ENCODE measurements around the gene DEFB129. TPM values are rescaled to one million over a fixed set of nuclear protein-coding genes. Genes with fewer than 3 reads are reported as not detected.
"Not testable (repeated sequence)": the region's sequence is repeated elsewhere in the genome, so short reads cannot be mapped to it uniquely, and the experiment has no call there.

Gene DEFB129
- total and polyA plus RNA-seq, 4 donors, result not detected

- TF ChIP-seq, protein P1, sequence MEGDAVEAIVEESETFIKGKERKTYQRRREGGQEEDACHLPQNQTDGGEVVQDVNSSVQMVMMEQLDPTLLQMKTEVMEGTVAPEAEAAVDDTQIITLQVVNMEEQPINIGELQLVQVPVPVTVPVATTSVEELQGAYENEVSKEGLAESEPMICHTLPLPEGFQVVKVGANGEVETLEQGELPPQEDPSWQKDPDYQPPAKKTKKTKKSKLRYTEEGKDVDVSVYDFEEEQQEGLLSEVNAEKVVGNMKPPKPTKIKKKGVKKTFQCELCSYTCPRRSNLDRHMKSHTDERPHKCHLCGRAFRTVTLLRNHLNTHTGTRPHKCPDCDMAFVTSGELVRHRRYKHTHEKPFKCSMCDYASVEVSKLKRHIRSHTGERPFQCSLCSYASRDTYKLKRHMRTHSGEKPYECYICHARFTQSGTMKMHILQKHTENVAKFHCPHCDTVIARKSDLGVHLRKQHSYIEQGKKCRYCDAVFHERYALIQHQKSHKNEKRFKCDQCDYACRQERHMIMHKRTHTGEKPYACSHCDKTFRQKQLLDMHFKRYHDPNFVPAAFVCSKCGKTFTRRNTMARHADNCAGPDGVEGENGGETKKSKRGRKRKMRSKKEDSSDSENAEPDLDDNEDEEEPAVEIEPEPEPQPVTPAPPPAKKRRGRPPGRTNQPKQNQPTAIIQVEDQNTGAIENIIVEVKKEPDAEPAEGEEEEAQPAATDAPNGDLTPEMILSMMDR (IDR thresholded peaks at IDR 0.05; ENCODE audit: low read depth, low read length, missing input control), result no peak
- no peak for TF ChIP-seq YY1 (IDR thresholded peaks at IDR 0.05)
- no peak for TF ChIP-seq JUND (IDR thresholded peaks at IDR 0.05)
- no peak for TF ChIP-seq HNF4A (conservative IDR thresholded peaks at IDR 0.05)
These were observed 27.1 kb upstream of the DEFB129 start (continued) for GRCh38 chr20:199996-200395.

DNA sequence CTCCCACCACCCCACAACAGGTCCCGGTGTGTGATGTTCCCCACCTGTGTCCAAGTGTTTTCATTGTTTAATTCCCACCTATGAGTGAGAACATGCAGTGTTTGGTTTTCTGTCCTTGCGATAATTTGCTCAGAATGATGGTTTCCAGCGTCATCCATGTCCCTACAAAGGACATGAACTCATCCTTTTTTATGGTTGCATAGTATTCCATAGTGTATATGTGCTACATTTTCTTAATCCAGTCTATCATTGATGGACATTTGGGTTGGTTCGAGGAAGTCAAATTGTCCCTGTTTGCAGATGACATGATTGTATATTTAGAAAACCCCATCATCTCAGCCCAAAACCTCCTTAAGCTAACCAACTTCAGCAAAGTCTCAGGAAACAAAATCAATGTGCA, 23.4 kb upstream of the DEFB129 start:
- not testable (repeated sequence) for H3K27ac ChIP-seq (ENCODE audit: low read depth in 1 of 2, low read length in 2 of 2); H3K36me3 ChIP-seq (ENCODE audit: control insufficient read depth in 4 of 4, insufficient read depth in 3 of 4, low read depth in 1 of 4, low read length in 3 of 4); DNase-seq (ENCODE audit: low spot score); H3K4me1 ChIP-seq (ENCODE audit: control insufficient read depth in 4 of 4, insufficient read depth in 4 of 4, low read length in 3 of 4); H3K27me3 ChIP-seq (ENCODE audit: control insufficient read depth in 4 of 4, insufficient read depth in 4 of 4, low read length in 3 of 4); H3K9me3 ChIP-seq (ENCODE audit: control insufficient read depth in 4 of 4, low read length in 3 of 4); H3K9ac ChIP-seq (ENCODE audit: low read depth in 1 of 2, low read length in 2 of 2); H3K4me3 ChIP-seq (ENCODE audit: low read depth in 1 of 3, low read length in 3 of 3)
- 67% methylated on average over 4 of the region's 4 CpGs for WGBS

DNA sequence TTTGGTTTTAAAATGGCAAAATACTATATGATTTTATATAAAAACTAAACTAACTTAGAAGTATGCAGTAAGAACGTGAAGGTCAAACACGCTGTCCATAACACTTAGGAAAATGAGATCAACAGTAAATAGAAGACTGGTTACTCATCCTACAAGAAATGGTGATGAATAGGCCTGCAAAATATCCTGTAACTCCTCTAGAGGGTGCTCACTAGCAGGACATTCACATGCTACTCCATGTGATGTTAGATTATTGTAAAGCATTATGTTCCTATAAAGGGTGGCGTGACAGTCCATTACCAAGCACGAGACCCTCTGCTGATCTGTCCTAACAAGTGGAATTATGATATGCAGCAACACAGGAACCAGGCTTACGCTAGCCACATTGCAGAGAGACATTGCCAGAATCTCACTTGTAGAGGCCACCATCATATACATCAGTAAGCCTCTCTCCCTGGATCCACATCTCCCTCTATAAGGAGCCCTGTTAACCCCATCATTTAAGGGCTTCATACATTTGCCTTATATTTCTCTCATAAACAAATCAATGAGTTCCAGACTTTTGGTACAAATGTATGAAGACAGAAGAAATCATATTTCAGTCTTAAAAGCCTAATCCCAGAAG, 18.0 kb upstream of the DEFB129 start:
- Histone ChIP-seq H3K27ac (ENCODE audit: low read depth in 1 of 2, low read length in 2 of 2) (no peak overlapping the region), H3K27me3 (ENCODE audit: control insufficient read depth in 4 of 4, insufficient read depth in 4 of 4, low read length in 3 of 4) (no peaks in the 10 kb centered on the region), H3K36me3 (ENCODE audit: control insufficient read depth in 4 of 4, insufficient read depth in 3 of 4, low read depth in 1 of 4, low read length in 3 of 4) (no peaks in the 10 kb centered on the region), H3K4me1 (ENCODE audit: control insufficient read depth in 4 of 4, insufficient read depth in 4 of 4, low read length in 3 of 4) (no peaks in the 10 kb centered on the region), H3K9ac (ENCODE audit: low read depth in 1 of 2, low read length in 2 of 2) (no peak overlapping the region), H3K9me3 (ENCODE audit: control insufficient read depth in 4 of 4, low read length in 3 of 4) (no peaks in the 10 kb centered on the region), H3K4me3 (ENCODE audit: low read depth in 1 of 3, low read length in 3 of 3) (no peak overlapping the region)
- no peak for DNase-seq (ENCODE audit: low spot score)
- TF ChIP-seq, protein P1 (IDR thresholded peaks at IDR 0.05; ENCODE audit: low read depth, low read length, missing input control), result peak; percentile 64
- TF ChIP-seq HNF4G (IDR thresholded peaks at IDR 0.05) (no peak), RAD21 (IDR thresholded peaks at IDR 0.05) (peak; percentile 84 to 88)
- 25% methylated on average over 5 of the region's 5 CpGs for whole genome bisulfite sequencing

DNA sequence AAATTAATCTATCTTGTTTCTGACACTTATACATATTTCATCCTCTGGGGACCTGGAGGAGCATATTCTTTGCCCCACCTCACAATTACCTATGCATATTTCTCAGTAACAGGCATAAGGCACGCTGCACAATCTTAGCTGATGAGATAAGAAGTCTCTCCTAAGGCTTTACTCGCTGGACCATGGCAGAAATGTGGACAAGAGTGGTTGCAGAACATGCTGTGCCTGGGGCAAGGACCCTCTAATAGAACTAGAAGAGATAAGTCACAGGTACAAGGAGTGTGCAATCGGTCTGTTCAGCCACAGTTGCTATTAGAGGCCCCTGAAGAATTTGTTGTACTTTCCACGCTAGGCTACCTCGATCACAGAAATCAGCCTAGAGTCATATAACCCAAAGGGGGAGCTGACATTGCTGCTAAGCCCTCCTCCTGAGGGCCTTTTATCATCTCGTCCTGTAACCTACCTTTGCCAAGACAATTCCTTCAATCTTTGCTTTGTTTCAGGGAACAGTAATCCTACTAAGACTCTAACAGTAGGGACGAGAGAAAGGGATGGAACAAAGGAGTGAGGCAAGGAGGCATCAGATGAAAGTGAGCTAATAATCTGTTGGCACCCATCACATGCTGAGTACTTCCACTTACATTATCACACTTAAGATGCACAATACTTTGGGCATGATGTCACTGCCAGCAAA, 16.1 kb upstream of the DEFB129 start:
- Histone ChIP-seq H3K27ac (ENCODE audit: low read depth in 1 of 2, low read length in 2 of 2) (no peak overlapping the region), H3K4me1 (ENCODE audit: control insufficient read depth in 4 of 4, insufficient read depth in 4 of 4, low read length in 3 of 4) (no peaks in the 10 kb centered on the region), H3K36me3 (ENCODE audit: control insufficient read depth in 4 of 4, insufficient read depth in 3 of 4, low read depth in 1 of 4, low read length in 3 of 4) (no peaks in the 10 kb centered on the region), H3K9ac (ENCODE audit: low read depth in 1 of 2, low read length in 2 of 2) (no peak overlapping the region), H3K9me3 (ENCODE audit: control insufficient read depth in 4 of 4, low read length in 3 of 4) (no peaks in the 10 kb centered on the region), H3K27me3 (ENCODE audit: control insufficient read depth in 4 of 4, insufficient read depth in 4 of 4, low read length in 3 of 4) (no peaks in the 10 kb centered on the region), H3K4me3 (ENCODE audit: low read depth in 1 of 3, low read length in 3 of 3) (no peak overlapping the region)
- DNase-seq (ENCODE audit: low spot score), result no peak
- 54% methylated on average over 7 of the region's 7 CpGs for WGBS
- TF ChIP-seq, protein P2, sequence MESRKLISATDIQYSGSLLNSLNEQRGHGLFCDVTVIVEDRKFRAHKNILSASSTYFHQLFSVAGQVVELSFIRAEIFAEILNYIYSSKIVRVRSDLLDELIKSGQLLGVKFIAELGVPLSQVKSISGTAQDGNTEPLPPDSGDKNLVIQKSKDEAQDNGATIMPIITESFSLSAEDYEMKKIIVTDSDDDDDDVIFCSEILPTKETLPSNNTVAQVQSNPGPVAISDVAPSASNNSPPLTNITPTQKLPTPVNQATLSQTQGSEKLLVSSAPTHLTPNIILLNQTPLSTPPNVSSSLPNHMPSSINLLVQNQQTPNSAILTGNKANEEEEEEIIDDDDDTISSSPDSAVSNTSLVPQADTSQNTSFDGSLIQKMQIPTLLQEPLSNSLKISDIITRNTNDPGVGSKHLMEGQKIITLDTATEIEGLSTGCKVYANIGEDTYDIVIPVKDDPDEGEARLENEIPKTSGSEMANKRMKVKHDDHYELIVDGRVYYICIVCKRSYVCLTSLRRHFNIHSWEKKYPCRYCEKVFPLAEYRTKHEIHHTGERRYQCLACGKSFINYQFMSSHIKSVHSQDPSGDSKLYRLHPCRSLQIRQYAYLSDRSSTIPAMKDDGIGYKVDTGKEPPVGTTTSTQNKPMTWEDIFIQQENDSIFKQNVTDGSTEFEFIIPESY (IDR thresholded peaks at IDR 0.05), result no peak
- TF ChIP-seq GABPA (IDR thresholded peaks at IDR 0.05 in 1 of 2, conservative IDR thresholded peaks at IDR 0.05 in 1 of 2) (no peak), SP1 (IDR thresholded peaks at IDR 0.05) (no peak), FOXA1 (IDR thresholded peaks at IDR 0.05) (no peak), EGR1 (IDR thresholded peaks at IDR 0.05; ENCODE audit: low read depth in 2 of 2) (no peak), RAD21 (IDR thresholded peaks at IDR 0.05) (no peak)
- TF ChIP-seq, protein P1 (IDR thresholded peaks at IDR 0.05; ENCODE audit: low read depth, low read length, missing input control), result no peak

All from liver (tissue), 9 donors.